Glutamatergic neuron (in vitro differentiated cells): Measurements from ENCODE around the gene HLA-DMB. TPM values are rescaled to one million over a fixed set of nuclear protein-coding genes. Genes with fewer than 3 reads are reported as not detected.

Experiments
- DNase-seq: peaks from one replicate; pipeline ENCODE4 v3.0.0; 2022
- H3K27ac Mint-ChIP-seq: one replicate; pipeline ENCODE4 v1.8.0; 2020; ENCODE audit warnings: mild to moderate bottlenecking, mixed read lengths, inconsistent platforms; ENCODE audit not compliant: unreplicated experiment
- H3K27me3 Mint-ChIP-seq: one replicate; pipeline ENCODE4 v1.8.0; 2020; ENCODE audit warnings: mild to moderate bottlenecking, moderate library complexity, mixed read lengths, inconsistent platforms; ENCODE audit not compliant: unreplicated experiment
- H3K36me3 Mint-ChIP-seq: one replicate; pipeline ENCODE4 v1.8.0; 2020; ENCODE audit warnings: mild to moderate bottlenecking, mixed read lengths, inconsistent platforms; ENCODE audit not compliant: unreplicated experiment
- H3K4me1 Mint-ChIP-seq: one replicate; pipeline ENCODE4 v1.8.0; 2020; ENCODE audit warnings: mild to moderate bottlenecking, low read depth, mixed read lengths, inconsistent platforms; ENCODE audit not compliant: unreplicated experiment
- H3K4me3 Mint-ChIP-seq: one replicate; pipeline ENCODE4 v1.8.0; 2020; ENCODE audit warnings: mild to moderate bottlenecking, mixed read lengths, inconsistent platforms; ENCODE audit not compliant: unreplicated experiment
- H3K9me3 Mint-ChIP-seq: one replicate; pipeline ENCODE4 v1.8.0; 2020; ENCODE audit warnings: mild to moderate bottlenecking, moderate library complexity, mixed read lengths, inconsistent platforms; ENCODE audit not compliant: unreplicated experiment
- total RNA-seq: library from RNA; stranded (reverse); fragmentation: NEBNext Ultra II Directional; extraction: Animal tissue kit (Norgen Biotek cat#: 25700); gene quantifications from one replicate; pipeline ENCODE4 v1.2.1, GENCODE V29; 2021; ENCODE audit not compliant: unreplicated experiment
- TF ChIP-seq, protein P1 (sequence below): fragments of 200-600 bp; sonication (generic); IDR thresholded peaks from one replicate; pipeline ENCODE4 v1.5.0; 2021; ENCODE audit not compliant: partially characterized antibody, unreplicated experiment

The HLA-DMB gene
- total RNA-seq, 1 donor from 2014 or later, result not detected

DNA sequence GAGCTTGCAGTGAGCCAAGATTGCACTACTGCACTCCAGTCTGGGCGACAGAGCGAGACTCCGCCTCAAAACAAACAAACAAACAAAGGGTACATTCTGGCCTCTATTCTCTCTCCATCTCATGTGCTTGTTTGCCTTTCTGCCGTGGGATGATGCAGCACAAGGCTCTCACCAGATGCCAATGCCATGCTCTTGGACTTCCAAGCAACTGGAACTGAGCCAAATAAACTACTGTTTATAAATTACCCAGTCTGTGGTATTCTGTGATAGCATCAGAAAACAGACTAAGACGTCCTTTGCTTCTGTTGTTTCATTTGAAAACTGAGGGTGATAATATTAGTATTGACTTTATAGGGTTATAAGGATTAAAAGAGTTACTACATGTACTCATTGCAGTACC is 23.9 kb upstream of the HLA-DMB start:
- Mint-ChIP-seq H3K9me3 (peaks cover 8% of the 10 kb centered on the region), H3K27ac (no peak overlapping the region), H3K27me3 (peaks cover 15% of the 10 kb centered on the region), H3K4me3 (no peak overlapping the region), H3K4me1 (peaks cover 15% of the 10 kb centered on the region), H3K36me3 (no peaks in the 10 kb centered on the region)
- DNase-seq, result no peak
- TF ChIP-seq, protein P1, sequence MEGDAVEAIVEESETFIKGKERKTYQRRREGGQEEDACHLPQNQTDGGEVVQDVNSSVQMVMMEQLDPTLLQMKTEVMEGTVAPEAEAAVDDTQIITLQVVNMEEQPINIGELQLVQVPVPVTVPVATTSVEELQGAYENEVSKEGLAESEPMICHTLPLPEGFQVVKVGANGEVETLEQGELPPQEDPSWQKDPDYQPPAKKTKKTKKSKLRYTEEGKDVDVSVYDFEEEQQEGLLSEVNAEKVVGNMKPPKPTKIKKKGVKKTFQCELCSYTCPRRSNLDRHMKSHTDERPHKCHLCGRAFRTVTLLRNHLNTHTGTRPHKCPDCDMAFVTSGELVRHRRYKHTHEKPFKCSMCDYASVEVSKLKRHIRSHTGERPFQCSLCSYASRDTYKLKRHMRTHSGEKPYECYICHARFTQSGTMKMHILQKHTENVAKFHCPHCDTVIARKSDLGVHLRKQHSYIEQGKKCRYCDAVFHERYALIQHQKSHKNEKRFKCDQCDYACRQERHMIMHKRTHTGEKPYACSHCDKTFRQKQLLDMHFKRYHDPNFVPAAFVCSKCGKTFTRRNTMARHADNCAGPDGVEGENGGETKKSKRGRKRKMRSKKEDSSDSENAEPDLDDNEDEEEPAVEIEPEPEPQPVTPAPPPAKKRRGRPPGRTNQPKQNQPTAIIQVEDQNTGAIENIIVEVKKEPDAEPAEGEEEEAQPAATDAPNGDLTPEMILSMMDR, result no peak

DNA sequence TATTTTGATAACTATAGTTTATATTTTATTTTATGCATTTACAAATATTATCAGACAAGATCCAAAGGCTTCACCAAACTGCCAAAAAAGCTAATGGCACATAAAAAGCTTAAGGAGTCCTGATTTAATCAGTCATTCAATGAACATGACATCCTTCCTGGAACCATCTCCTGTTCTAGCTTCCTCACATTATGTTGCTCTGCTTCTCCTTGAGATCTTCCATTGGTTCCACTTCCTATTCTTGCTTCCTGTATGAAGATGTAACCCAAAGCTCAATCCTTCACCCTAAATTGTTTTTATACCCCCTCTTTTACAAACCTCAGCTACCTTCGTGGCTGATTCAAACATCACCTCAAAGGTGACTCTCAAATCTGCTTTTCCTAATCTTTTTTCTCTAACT is 23.0 kb upstream of the HLA-DMB start:
- H3K9me3 Mint-ChIP-seq, result peaks cover 5% of the 10 kb centered on the region
- peaks cover 12% of the 10 kb centered on the region for H3K27me3 Mint-ChIP-seq
- TF ChIP-seq, protein P1, result no peak
- no peak for DNase-seq
- H3K36me3 Mint-ChIP-seq, result no peaks in the 10 kb centered on the region
- H3K4me3 Mint-ChIP-seq, result no peak overlapping the region
- no peak overlapping the region for H3K27ac Mint-ChIP-seq
- peaks cover 15% of the 10 kb centered on the region for H3K4me1 Mint-ChIP-seq

DNA sequence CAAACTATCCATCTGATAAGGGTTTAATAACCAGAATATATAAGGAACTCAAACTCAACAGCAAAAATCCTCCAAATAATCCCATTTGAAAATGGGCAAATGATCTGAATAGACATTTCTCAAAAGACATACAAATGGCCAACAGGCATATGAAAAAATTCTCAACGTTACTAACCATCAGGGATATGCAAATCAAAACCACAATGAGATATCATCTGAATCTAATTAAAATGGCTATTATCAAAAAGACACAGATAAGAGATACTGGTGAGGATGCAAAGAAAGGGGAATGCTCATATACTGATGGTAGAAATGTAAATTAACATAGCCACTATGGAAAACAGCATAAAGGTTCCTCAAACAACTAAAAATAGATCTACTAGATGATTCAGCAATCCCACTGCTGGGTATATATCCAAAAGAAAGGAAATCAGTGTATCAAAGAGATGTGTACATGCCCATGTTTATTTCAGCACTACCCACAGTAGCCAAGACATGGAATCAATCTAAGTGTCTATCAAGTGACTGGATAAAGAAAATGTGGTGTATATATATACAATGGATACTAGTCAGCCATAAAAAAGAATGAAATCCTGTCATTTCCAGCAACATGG is 21.5 kb upstream of the HLA-DMB start:
- no peak for DNase-seq
- H3K27me3 Mint-ChIP-seq, result peaks cover 7% of the 10 kb centered on the region
- no peak overlapping the region for H3K4me3 Mint-ChIP-seq
- no peaks in the 10 kb centered on the region for H3K9me3 Mint-ChIP-seq
- H3K4me1 Mint-ChIP-seq, result peaks cover 11% of the 10 kb centered on the region
- no peaks in the 10 kb centered on the region for H3K36me3 Mint-ChIP-seq
- TF ChIP-seq, protein P1, result no peak
- H3K27ac Mint-ChIP-seq, result no peak overlapping the region

DNA sequence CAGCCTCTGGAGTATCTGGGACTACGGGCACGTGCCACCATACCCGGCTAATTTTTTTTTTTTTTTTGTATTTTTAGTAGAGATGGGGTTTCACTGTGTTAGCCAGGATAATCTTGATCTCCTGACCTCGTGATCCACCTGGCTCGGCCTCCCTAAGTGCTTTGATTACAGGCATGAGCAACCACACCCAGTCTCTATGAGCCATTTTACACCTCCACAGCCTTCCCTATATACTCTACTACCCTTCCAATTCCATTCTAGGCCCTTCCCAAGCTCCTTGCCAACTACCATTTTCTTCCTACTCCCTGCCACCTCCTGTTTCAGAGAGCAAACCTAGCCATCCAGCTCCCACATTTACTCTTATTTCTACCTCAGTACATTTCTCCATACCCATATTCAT is 19.7 kb upstream of the HLA-DMB start:
- H3K9me3 Mint-ChIP-seq, result peaks cover 2% of the 10 kb centered on the region
- H3K36me3 Mint-ChIP-seq, result no peaks in the 10 kb centered on the region
- no peak overlapping the region for H3K27ac Mint-ChIP-seq
- no peaks in the 10 kb centered on the region for H3K4me1 Mint-ChIP-seq
- TF ChIP-seq, protein P1, result no peak
- peaks cover 3% of the 10 kb centered on the region for H3K27me3 Mint-ChIP-seq
- peak overlapping the region; percentile 10 for H3K4me3 Mint-ChIP-seq
- no peak for DNase-seq

DNA sequence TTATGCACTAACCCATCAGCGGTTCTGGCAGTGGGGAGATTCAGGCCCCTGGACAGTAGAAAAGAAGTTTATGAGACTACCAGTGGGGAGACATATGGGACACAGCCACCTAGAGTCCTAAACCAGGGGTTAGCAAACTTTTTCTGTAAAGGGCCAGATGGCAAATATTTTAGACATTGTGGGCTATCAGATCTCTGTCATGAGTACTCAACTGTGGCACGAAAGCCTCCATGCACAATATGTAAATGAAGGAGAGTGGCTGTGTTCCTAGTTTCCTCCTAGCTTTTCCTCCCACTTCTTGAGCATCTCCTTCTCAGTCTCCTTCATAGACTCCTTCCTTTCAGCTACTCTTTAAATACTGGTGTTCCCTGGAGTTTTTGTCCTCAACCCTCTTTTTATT is 15.3 kb upstream of the HLA-DMB start:
- Mint-ChIP-seq H3K27me3 (peaks cover 3% of the 10 kb centered on the region), H3K27ac (no peak overlapping the region), H3K4me3 (no peak overlapping the region), H3K9me3 (peaks cover 2% of the 10 kb centered on the region), H3K36me3 (no peaks in the 10 kb centered on the region), H3K4me1 (no peaks in the 10 kb centered on the region)
- DNase-seq, result no peak
- TF ChIP-seq, protein P1, result no peak
